ENCODE measurements around the gene AKNA. TPM values are rescaled to one million over a fixed set of nuclear protein-coding genes. Genes with fewer than 3 reads are reported as not detected.
A peak's percentile ranks its signal among the peaks of the same experiment; 100 is the strongest.

Gene AKNA
- total RNA-seq, 1 donor from 2014 or later = 66.9 TPM

DNA sequence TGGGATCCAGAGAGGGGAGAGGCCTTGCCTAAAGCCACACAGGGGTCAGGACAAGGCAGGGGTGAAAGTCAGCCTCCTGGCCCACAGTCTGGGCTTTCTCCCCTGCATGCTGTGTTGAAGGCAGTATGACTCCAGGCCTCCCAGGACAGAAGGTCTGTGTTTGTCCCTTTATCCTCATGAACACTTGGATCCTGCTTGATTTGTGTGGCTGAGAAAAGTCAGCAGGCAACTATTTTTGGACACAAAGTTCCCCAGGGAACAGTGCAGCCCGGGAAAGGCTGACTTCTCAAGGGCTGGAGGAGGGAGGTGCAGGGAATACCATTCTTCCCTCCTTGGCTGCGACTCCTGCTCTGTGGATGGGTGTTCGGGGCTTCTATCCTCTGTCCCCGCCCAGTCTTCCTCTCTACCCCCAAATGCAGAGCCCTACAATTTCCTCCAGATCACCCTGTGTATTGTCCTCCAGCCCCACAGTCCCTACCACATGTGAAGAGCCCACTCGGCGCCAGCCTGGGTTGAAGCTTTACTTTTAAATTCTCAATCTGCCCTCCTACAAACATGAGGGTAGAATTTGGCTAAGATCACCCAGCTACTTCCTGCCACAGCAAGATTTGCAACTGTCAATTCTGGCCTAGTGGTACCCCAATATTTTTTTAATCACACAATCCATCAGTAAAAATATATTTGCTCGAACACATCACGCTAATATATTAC lies 4.1 kb downstream of the AKNA start:
- peaks cover 82% of the 10 kb centered on the region for H3K4me1 ChIP-seq
- H3K9me3 ChIP-seq = no peaks in the 10 kb centered on the region
- H3K27ac ChIP-seq = peak overlapping the region; percentile 92
- no peaks in the 10 kb centered on the region for H3K27me3 ChIP-seq (ENCODE audit: low read depth)
- TF ChIP-seq, protein P1, sequence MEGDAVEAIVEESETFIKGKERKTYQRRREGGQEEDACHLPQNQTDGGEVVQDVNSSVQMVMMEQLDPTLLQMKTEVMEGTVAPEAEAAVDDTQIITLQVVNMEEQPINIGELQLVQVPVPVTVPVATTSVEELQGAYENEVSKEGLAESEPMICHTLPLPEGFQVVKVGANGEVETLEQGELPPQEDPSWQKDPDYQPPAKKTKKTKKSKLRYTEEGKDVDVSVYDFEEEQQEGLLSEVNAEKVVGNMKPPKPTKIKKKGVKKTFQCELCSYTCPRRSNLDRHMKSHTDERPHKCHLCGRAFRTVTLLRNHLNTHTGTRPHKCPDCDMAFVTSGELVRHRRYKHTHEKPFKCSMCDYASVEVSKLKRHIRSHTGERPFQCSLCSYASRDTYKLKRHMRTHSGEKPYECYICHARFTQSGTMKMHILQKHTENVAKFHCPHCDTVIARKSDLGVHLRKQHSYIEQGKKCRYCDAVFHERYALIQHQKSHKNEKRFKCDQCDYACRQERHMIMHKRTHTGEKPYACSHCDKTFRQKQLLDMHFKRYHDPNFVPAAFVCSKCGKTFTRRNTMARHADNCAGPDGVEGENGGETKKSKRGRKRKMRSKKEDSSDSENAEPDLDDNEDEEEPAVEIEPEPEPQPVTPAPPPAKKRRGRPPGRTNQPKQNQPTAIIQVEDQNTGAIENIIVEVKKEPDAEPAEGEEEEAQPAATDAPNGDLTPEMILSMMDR (IDR thresholded peaks at IDR 0.05) = no peak
- DNase-seq (no peak), ATAC-seq (peak in 1 of 2 donors; percentile 0)
- intact Hi-C loops (cut with DNase I) = no loop called here
- H3K4me3 ChIP-seq = peak overlapping the region; percentile 36
- peaks cover 36% of the 10 kb centered on the region for H3K36me3 ChIP-seq

DNA sequence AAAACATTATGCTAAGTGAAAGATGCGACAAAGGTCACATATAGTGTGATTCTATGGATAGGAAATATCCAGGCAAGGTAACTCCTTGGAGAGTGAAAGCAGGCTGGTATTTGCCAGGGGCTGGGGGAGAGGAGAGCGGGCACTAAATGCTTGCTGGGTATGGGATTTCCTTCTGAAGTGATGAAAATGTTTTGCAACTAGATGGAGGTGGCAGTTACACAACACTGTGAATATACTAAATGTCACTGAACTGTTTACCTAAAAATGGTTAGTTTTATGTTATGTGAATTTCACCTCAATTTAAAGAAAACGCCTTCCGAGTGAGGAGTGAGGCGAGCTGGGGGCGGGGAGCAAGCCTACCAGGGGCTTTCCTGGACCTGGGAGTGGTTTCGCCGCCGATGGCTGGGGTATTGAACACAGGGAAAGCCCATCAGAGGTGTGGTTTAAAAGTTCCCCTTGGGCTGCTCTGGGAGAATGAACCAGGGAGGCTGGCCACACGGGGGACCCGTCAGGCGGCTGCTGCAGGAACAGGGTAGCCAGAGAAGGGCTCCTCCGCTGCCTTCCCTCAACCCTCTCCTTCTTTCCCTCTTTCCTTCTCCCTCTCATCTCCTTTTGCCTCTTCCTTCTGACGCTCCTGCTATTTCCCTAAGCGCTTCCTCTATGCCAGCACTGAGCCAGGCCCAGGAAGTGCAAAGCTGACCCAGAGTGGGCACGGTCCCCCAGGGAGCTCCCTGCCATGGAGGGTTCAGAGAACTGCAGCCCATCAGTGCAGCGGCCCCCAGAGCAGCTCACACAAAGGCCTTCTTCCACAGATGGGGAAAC lies 4.9 kb downstream of the AKNA start:
- Histone ChIP-seq H3K27ac (peak overlapping the region; percentile 92), H3K36me3 (peaks cover 43% of the 10 kb centered on the region), H3K9me3 (no peaks in the 10 kb centered on the region), H3K27me3 (ENCODE audit: low read depth) (no peaks in the 10 kb centered on the region), H3K4me3 (peak overlapping the region; percentile 36), H3K4me1 (peaks cover 76% of the 10 kb centered on the region)
- ATAC-seq (no peak), DNase-seq (no peak)
- intact Hi-C loops (cut with DNase I) = no loop called here
- TF ChIP-seq, protein P1 (IDR thresholded peaks at IDR 0.05) = no peak

DNA sequence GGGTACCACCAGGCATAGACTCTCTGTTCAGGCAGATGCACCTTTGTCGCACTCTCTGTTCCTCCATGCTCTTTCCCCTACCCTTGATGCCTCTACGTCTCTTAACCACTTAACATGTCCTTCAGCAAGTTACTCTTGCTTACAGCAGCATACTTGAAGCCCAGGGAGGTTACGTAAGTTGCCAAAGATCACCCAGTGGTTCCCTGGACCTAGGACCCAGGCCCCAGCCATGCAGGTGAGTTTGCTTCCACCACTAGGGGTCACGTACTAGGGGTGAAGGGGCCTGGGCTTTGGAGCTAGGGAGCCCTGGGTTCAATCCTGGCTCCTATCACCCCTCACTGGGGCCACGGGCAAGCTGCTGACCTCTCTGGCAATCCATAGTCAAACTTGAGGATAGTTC lies 8.9 kb downstream of the AKNA start:
- no peaks in the 10 kb centered on the region for H3K9me3 ChIP-seq
- peak overlapping the region; percentile 31 for H3K27ac ChIP-seq
- H3K4me3 ChIP-seq = no peak overlapping the region
- TF ChIP-seq, protein P1 (IDR thresholded peaks at IDR 0.05) = no peak
- ATAC-seq = no peak
- H3K4me1 ChIP-seq = peaks cover 43% of the 10 kb centered on the region
- DNase-seq = no peak
- intact Hi-C loops (cut with DNase I) = no loop called here
- H3K36me3 ChIP-seq = peaks cover 65% of the 10 kb centered on the region
- H3K27me3 ChIP-seq (ENCODE audit: low read depth) = no peaks in the 10 kb centered on the region

DNA sequence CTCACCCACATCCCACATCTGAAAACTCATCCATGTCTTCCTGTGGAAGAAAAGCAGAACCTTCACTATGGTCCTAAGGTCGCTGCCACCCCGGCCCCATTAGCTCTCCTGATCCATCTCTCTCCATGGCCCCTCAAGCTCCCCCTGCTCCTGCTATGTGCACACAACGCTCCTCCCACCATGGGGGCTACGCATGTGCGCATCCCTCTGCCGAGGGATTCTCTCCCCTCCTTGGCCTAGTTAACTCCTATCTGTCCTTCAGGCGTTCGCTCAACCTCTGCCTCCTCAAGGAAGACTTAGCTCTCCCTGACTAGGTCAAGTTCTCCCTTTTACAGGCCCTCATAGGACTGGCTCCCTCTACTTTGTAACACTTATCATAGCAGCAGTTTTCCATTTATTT lies 9.8 kb downstream of the AKNA start:
- ATAC-seq = no peak
- peaks cover 69% of the 10 kb centered on the region for H3K36me3 ChIP-seq
- peaks cover 43% of the 10 kb centered on the region for H3K4me1 ChIP-seq
- no peak for DNase-seq
- intact Hi-C loops (cut with DNase I) = no loop called here
- H3K4me3 ChIP-seq = no peak overlapping the region
- H3K27ac ChIP-seq = no peak overlapping the region
- TF ChIP-seq, protein P1 (IDR thresholded peaks at IDR 0.05) = no peak
- H3K9me3 ChIP-seq = no peaks in the 10 kb centered on the region
- no peaks in the 10 kb centered on the region for H3K27me3 ChIP-seq (ENCODE audit: low read depth)

DNA sequence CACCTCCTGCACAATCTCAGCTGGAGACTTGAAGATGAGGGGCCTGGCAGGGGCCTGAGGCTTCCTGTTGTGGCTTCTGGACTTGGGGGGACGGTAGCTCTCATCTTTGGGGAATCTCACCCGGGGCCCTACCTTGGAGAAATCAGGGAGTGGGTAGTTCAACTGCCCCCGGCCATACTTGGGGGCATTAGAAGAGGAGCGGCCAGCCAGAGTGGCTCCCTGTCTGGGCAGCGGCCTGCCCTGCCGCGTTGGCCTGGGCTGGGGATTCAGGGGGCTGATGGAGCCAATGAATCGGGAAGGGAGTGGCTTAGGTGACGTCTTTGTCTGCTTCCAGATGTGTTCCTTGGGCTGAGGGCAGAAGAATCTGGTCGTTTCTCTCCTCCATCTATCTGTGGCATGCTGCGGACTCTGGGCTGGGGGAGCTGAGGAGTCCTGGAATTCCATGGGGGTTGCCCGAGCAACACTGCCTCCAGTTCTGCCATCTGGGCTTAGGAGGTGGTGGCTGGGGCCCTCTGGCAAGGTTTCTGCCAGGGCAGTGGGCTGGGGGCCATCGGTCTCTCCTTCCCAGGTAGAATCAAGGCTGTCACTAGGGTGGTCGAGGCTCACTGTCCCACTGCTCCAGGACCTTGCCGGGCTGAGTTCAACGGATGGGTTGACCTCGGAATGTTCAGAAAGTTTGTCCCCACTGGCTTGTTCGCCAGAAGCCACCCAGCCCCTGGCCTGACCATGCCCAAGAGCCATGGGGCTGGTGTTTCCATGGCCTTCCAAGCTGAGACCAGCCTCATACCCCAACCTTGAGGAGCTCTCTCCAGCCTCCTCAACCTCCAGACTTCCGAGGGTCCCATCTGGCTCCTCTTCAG lies 11.0 kb downstream of the AKNA start:
- ATAC-seq (no peak), DNase-seq (no peak)
- H3K27ac ChIP-seq = no peak overlapping the region
- H3K4me3 ChIP-seq = no peak overlapping the region
- TF ChIP-seq, protein P1 (IDR thresholded peaks at IDR 0.05) = no peak
- H3K36me3 ChIP-seq = peaks cover 66% of the 10 kb centered on the region
- H3K4me1 ChIP-seq = peaks cover 43% of the 10 kb centered on the region
- intact Hi-C loops (cut with DNase I) = no loop called here
- no peaks in the 10 kb centered on the region for H3K9me3 ChIP-seq
- no peaks in the 10 kb centered on the region for H3K27me3 ChIP-seq (ENCODE audit: low read depth)
